ENCODE data around the gene TAF13. TPM values are rescaled to one million over a fixed set of nuclear protein-coding genes. Genes with fewer than 3 reads are reported as not detected.

TAF13 gene
- total RNA-seq, 1 donor from 2014 or later = 39.9 TPM

Other genes with a start within 250 kb of the TAF13 start
- gene AKNAD1, start 218.9 kb downstream of the TAF13 start, total RNA-seq = 1.3 TPM
- gene GPSM2, start 199.0 kb downstream of the TAF13 start, total RNA-seq = 22.1 TPM
- 44.6 TPM for gene CLCC1, start 112.5 kb downstream of the TAF13 start, total RNA-seq
- gene WDR47, start 33.9 kb downstream of the TAF13 start, total RNA-seq = 24.6 TPM
- gene TMEM167B, start 14.8 kb upstream of the TAF13 start, total RNA-seq = 39.4 TPM
- 1.9 TPM for gene ELAPOR1, start 38.1 kb upstream of the TAF13 start, total RNA-seq
- 123 TPM for gene SARS1, start 137.9 kb upstream of the TAF13 start, total RNA-seq
- gene CELSR2, start 173.5 kb upstream of the TAF13 start, total RNA-seq = 24.0 TPM
- 7.6 TPM for gene PSRC1, start 207.1 kb upstream of the TAF13 start, total RNA-seq
- gene MYBPHL, start 231.0 kb upstream of the TAF13 start, total RNA-seq = 0.45 TPM